Prostate gland (tissue), 2 donors: ENCODE data around the gene COL9A3. TPM values are rescaled to one million over a fixed set of nuclear protein-coding genes. Genes with fewer than 3 reads are reported as not detected.
A peak's percentile ranks its signal among the peaks of the same experiment; 100 is the strongest.

Experiments used
- DNase-seq: peaks from one replicate; pipeline ENCODE4 v3.0.0-alpha.2; 2019; ENCODE audit warnings: low spot score
- H3K27ac ChIP-seq, 2 donors: fragments of 200-600 bp; sonication (generic); 2 replicates each; pipeline ENCODE4 v1.5.1; 2017 to 2019
- H3K27me3 ChIP-seq: fragments of 200-600 bp; sonication (generic); replicated peaks from 2 replicates; pipeline ENCODE4 v1.5.1; 2019; ENCODE audit not compliant: insufficient read depth
- H3K36me3 ChIP-seq, 2 donors: fragments of 200-600 bp; sonication (generic); 1 replicate in 1 of 2; 2 replicates in 1 of 2; pipeline versions ENCODE4 v1.5.1 to v1.8.1; 2017 to 2019
- H3K4me1 ChIP-seq: fragments of 200-600 bp; sonication (generic); replicated peaks from 2 replicates; pipeline ENCODE4 v1.5.1; 2019
- H3K4me3 ChIP-seq, 2 donors: fragments of 200-600 bp; sonication (generic); 2 replicates each; pipeline ENCODE4 v1.5.1; 2017 to 2019
- H3K9me3 ChIP-seq: fragments of 200-600 bp; sonication (generic); 2 replicates; pipeline ENCODE4 v1.5.1; 2017
- POLR2A ChIP-seq: fragments of 450-650 bp; IDR thresholded peaks from one replicate; pipeline ENCODE4 v1.6.1; 2016; ENCODE audit warnings: antibody characterized with exemption, mild to moderate bottlenecking
- POLR2AphosphoS5 ChIP-seq: sonication (generic); formaldehyde crosslinking; IDR thresholded peaks from one replicate; pipeline ENCODE4 v1.6.1; 2017; ENCODE audit warnings: antibody characterized with exemption
- WGBS: methylation state at CpG from one replicate; pipeline ENCODE4 v1.1.5; 2018; 5-methylcytosine and 5-hydroxymethylcytosine counted together
- intact Hi-C: fragments of 100-400 bp; cut with DNase I; formaldehyde crosslinking; loops from one replicate; pipeline ENCODE4 v1.14.2; 2022
- total RNA-seq, 2 donors: library from RNA; depleted of rRNA; stranded (reverse); fragments of >200 nt; gene quantifications; one replicate each; pipeline ENCODE4 v1.1.0, GENCODE V29; 2016
- TF ChIP-seq, protein P1 (sequence below), 4 experiments: fragments of 200-600 bp in 2 of 4; fragments of 450-650 bp in 2 of 4; sonication (generic) in 2 of 4; IDR thresholded peaks; 1 replicate in 3 of 4; 2 replicates in 1 of 4; pipeline ENCODE4 v1.5.1; 2016 to 2019; ENCODE audit warnings: antibody characterized with exemption in 4 of 4, mild to moderate bottlenecking in 2 of 4, moderate library complexity in 2 of 4

COL9A3 gene
- total RNA-seq, 2 donors from 2014 or later: 5.8 to 6.5 TPM

DNA sequence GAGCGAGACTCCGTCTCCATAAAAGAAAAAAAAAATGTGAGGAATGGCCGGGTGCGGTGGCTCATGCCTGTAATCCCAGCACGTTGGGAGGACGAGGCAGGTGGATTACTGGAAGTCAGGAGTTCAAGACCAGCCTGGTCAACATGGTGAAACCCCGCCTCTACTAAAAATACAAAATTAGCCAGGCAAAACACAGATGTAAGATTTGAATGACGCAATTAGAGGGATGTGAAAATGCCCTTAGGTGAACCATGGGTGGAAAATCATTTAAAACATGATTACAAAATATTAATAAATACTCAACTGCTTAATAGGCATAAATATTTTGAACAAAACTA, 20.9 kb downstream of the COL9A3 start:
- intact Hi-C loops: no loop called here
- no peak overlapping the region for H3K4me3 ChIP-seq

DNA sequence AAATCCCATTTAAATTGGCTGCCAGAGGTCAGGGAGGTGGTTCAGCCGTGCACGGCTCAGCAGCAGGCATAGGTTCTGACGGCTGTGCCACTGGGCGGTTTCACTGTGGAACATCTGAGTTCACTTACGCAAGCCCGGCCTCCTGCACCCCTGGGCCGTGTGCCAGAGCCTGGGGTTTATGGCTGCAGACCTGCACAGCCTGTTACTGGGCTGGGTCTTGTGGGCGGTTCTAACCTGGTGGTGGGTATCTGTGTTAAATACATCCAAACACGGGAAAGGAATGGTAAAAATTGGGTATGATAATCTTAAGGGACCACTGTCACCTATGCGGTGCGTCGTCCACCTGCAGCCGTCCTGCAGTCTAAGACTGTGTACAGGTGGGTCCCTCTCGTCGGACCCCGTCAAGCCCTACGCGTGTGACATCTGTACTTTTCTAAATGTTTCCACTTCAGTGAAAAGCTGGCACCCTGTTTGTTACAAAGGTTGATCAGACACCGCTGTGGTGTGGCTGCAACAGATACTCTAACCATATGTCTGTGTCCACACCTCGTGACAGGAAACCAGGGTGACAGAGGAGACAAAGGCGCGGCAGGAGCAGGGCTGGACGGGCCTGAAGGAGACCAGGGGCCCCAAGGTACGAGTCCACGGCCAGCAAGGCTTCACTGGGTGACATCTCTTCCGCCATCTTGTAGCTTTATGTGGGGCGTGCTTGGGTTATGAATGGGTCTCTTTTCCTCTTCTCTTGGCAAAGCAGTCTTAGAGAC, 21.5 kb downstream of the COL9A3 start:
- Histone ChIP-seq H3K4me3 (no peak overlapping the region), H3K27me3 (no peaks in the 10 kb centered on the region), H3K9me3 (no peaks in the 10 kb centered on the region), H3K27ac (no peak overlapping the region), H3K36me3 (no peaks in the 10 kb centered on the region), H3K4me1 (no peaks in the 10 kb centered on the region)
- peak; percentile 90 for DNase-seq
- WGBS: 66% methylated on average over 27 of the region's 27 CpGs
- intact Hi-C loops: no loop called here
- TF ChIP-seq POLR2AphosphoS5 (peak; percentile 85), POLR2A (no peak)
- TF ChIP-seq, protein P1, sequence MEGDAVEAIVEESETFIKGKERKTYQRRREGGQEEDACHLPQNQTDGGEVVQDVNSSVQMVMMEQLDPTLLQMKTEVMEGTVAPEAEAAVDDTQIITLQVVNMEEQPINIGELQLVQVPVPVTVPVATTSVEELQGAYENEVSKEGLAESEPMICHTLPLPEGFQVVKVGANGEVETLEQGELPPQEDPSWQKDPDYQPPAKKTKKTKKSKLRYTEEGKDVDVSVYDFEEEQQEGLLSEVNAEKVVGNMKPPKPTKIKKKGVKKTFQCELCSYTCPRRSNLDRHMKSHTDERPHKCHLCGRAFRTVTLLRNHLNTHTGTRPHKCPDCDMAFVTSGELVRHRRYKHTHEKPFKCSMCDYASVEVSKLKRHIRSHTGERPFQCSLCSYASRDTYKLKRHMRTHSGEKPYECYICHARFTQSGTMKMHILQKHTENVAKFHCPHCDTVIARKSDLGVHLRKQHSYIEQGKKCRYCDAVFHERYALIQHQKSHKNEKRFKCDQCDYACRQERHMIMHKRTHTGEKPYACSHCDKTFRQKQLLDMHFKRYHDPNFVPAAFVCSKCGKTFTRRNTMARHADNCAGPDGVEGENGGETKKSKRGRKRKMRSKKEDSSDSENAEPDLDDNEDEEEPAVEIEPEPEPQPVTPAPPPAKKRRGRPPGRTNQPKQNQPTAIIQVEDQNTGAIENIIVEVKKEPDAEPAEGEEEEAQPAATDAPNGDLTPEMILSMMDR (IDR thresholded peaks at IDR 0.05): no peak

More for the DNA sequence above, 20.9 kb downstream of the COL9A3 start:
- DNase-seq: no peak
- no peaks in the 10 kb centered on the region for H3K36me3 ChIP-seq
- TF ChIP-seq POLR2AphosphoS5: no peak
- TF ChIP-seq, protein P1 (IDR thresholded peaks at IDR 0.05): no peak
- TF ChIP-seq POLR2A: no peak
- H3K27me3 ChIP-seq: no peaks in the 10 kb centered on the region
- no peaks in the 10 kb centered on the region for H3K4me1 ChIP-seq
- H3K27ac ChIP-seq: no peak overlapping the region
- H3K9me3 ChIP-seq: no peaks in the 10 kb centered on the region
- WGBS: 86% methylated on average over 8 of the region's 8 CpGs

DNA sequence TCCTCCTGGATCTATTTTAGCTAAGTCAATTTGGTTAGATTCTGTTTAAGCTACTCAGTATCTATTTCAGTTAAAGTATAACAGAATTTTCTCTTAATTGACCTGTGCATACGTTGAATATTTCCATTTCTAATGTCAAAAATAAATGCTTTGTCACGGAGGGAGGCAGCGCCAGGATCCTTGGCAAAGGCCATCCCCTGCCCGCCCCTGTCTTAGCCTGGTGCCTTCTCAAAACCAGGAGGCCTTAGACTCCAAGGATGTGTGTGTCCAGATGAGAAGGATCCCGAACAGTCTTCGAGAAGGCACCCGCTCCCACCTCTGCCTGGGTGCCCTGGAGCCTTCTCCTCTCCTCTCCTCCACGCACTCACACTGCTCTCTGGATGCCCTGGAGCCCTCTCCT, 22.4 kb downstream of the COL9A3 start:
- Histone ChIP-seq H3K4me3 (no peak overlapping the region), H3K27me3 (no peaks in the 10 kb centered on the region), H3K27ac (no peak overlapping the region), H3K9me3 (no peaks in the 10 kb centered on the region), H3K36me3 (no peaks in the 10 kb centered on the region), H3K4me1 (no peaks in the 10 kb centered on the region)
- intact Hi-C loops: no loop called here
- WGBS: 85% methylated on average over 8 of the region's 8 CpGs
- TF ChIP-seq POLR2A (no peak), POLR2AphosphoS5 (no peak)
- TF ChIP-seq, protein P1 (IDR thresholded peaks at IDR 0.05): no peak
- DNase-seq: no peak

DNA sequence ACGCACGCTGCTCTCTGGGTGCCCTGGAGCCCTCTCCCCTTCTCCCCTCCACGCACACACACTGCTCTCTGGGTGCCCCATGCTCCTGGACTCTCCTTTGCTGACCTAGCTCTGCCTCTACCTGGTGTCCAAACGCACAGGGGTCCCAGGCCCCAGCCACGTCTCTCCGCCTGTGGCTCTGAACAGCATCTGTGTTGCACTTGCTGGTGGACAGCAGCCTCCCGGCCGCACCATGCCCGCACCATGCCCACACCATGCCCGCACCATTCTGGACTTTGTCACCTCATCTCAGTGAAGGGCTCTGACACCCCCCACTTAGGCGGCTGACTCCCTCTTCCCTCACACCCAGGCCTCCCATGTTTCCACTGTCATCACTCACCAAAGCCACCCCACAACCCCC, 23.0 kb downstream of the COL9A3 start:
- H3K4me1 ChIP-seq: no peaks in the 10 kb centered on the region
- H3K4me3 ChIP-seq: no peak overlapping the region
- no peaks in the 10 kb centered on the region for H3K36me3 ChIP-seq
- no peak overlapping the region for H3K27ac ChIP-seq
- H3K9me3 ChIP-seq: no peaks in the 10 kb centered on the region
- H3K27me3 ChIP-seq: no peaks in the 10 kb centered on the region
- 97% methylated on average over 9 of the region's 11 CpGs for WGBS
- TF ChIP-seq POLR2A (no peak), POLR2AphosphoS5 (no peak)
- TF ChIP-seq, protein P1 (IDR thresholded peaks at IDR 0.05): no peak
- intact Hi-C loops: no loop called here
- no peak for DNase-seq
